Adipose tissue (tissue), 3 donors: ENCODE measurements around the gene POLQ. TPM values are rescaled to one million over a fixed set of nuclear protein-coding genes. Genes with fewer than 3 reads are reported as not detected.
"Not testable (repeated sequence)": the region's sequence is repeated elsewhere in the genome, so short reads cannot be mapped to it uniquely, and the experiment has no call there.

Experiments used
- H3K27ac ChIP-seq: one replicate; pipeline ENCODE4 v1.5.1; 2013; ENCODE audit warnings: low read depth, low read length
- WGBS, 3 donors: extraction: QIAGEN DNeasy Blood & Tissue Kit; methylation state at CpG; one replicate each; pipeline ENCODE4 v1.1.7; 2013; 5-methylcytosine and 5-hydroxymethylcytosine counted together
- polyA plus RNA-seq, 3 donors: library from polyadenylated mRNA; stranded (reverse); fragments of 200-250 nt; gene quantifications; one replicate each; pipeline ENCODE4 v1.2.3, GENCODE V29; 2013
- donor health status: healthy with polysubstance abuse.
- donor health status: Bipolar disorder and iron deficiency.
- donor health status: healthy.

POLQ gene
- under 1 TPM; 0.04 to 0.22 (median 0.06) TPM for polyA plus RNA-seq

DNA sequence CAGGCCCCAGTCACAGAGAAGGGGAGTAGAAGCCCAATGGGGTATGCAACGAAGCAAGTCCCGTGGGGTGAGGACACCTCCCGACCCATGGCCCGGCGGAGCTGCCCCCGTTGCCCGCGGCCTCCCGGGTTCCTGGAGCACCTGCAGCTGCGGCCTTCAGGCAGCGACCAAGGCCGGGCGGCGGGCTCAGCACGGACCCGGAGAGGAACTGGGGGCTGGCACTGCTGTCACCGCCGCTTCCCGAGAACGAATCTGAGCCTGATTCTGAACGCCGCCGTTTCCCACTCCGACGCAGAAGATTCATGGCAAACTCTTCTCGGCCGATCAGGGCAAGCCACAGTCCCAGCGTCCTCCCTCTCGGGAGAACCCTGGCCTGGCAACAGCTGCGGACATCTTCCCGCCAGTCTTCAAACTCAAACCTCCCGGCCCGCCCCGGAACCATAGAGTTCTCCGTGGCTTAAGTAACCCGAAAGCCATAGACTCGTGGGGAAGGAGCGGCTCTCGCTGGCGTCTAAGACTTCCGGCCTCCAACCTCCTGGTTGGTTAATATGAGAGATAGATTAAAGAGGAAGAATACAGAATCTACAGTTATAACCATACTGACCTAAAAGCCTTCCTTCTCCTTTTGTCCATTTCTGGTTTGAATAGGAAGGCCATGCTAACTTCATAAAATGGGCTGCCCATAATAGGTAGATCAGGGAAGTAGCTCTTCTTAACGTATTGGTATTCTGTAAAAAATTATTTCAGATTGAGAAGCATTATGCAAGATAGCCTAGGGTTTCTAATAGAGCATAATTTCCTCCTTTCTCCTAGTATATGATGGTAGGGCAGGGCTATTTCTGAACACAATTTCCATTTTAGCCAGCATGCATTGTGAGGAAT, at the start of gene POLQ:
Gene POLQ, minus strand, starts transcription at position 415 of the 882 bp plus-strand sequence. Its CDS starts 111 bp downstream, at position 304.
- no peak within 1 kb of the TSS for H3K27ac ChIP-seq
- WGBS, 3 donors = 0% methylated on average over 42 of the region's 42 CpGs

DNA sequence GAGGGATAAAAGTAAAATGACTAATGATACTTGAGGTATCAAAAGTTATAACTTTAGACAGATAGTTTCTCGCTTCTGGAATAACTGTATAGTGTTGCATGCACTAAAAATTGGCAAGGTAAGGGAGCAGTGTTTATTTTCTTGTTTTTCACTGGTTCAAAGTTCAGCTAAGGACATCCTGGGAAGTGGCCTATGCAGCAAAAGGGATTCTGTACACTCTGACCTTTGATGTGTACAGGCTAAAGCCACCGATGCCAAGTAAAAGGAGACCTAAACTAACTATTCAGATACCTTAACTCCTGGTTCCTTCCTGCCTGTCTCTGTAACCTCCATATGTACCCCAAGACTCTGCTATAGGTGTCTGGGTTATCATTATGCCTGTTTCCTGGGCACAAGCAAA, 49.1 kb upstream of the POLQ start:
- no peak overlapping the region for H3K27ac ChIP-seq
- WGBS, 3 donors = 51 to 76% (median 56%) methylated on average over 2 of the region's 2 CpGs

DNA sequence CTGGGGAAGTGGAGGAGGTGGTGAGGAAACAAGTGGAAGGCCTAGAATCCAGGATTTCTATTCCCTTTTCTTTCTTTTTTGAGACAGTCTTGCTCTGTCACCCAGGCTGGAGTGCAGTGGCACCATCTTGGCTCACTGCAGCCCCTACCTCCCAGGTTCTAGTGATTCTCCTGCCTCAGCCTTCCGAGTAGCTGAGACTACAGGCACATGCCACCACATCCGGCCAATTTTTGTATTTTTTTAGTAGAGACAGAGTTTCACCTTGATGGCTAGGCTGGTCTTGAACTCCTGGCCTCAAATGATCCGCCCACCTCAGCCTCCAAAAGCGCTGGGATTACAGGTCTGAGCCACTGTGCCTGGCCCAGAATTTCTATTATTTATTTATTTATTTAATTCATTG, 48.0 kb upstream of the POLQ start:
- WGBS, 3 donors = 90 to 96% (median 93%) methylated on average over 4 of the region's 4 CpGs
- H3K27ac ChIP-seq = not testable (repeated sequence)

DNA sequence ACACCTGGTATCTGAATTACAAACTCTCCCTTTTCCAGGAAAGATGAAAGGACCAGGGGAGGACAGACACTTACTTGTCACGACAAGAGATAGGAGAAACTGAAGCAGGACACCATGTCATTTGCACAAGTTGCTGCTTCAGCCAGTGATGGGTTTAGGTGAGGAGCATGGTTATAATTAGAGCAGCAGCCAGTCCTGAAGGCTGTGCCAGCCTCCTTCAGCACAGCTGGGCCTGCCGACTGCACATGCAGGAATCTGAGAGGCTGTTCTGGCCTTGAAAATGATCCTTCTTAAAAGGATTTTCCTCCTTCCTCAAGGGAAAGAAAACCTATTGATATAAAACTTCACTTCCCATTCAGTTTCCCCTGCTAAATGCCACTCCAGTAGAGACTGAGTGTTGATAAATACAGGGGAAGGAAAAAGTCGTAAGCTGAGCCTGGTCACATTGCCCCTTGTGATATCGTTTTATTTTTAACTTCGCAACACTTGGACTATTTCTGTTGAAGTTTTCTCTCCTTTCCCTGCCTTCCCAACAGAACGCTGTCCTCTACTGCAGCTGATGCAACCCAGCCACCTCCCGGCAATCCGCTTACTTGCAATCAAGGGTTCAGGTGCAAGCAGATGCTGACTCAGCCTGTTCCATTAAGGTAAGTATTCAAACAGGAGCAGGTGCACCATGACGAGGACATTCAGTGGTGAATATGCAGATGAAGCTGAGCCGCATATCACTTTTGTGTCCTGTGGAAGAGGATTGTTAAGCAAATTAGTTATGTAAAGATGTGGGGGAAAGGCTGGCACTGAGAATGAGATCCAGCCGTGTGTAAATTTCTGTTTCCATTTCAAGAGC, 47.3 kb upstream of the POLQ start, which contains the start of gene FBXO40:
Gene FBXO40, plus strand, starts transcription at position 524 of the 847 bp plus-strand sequence. CDS start 27,197 bp downstream, outside the sequence.
- WGBS, 3 donors = 43 to 55% (median 49%) methylated on average over 11 of the region's 11 CpGs
- H3K27ac ChIP-seq = no peak within 1 kb of the TSS

DNA sequence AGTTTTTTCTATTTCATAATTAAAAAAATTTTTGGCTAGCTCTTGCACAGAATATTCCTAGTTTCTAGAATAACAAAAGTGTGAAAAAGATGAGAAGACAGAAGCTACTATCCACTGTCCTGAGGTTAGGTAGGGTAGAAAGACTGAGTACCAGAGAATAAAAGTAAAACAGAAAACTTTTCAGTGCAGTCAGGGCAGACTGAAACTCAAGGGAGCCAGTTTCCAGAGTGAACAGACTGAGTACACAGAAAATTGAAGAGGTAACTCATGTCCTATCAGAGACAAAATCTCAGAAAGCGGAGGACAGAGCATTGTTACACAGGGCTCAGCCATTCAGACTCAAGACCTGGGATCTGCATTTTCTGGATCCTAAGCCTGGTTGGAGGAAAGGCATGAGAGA, 38.6 kb upstream of the POLQ start:
- WGBS, 3 donors = 79 to 88% (median 86%) methylated on average over 1 of the region's 1 CpG
- H3K27ac ChIP-seq = no peak overlapping the region

DNA sequence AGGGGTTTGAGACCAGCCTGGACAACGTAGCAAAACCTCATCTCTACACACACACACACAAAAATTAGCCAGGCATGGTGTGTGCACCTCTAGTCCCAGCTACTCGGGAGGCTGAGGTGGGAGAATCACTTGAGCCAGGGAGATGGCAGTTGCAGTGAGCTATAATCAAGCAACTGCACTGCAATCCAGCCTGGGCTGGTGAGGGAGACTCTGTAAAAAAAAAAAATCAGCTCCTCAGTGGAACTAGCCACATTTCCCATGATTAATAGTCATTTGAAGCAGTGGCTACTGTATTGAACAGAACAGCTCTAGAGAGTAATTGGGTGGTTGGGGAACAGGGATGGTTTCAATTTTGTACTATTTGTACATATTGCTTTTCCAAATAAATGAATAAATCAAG, 35.9 kb upstream of the POLQ start:
- WGBS, 3 donors = 63 to 73% (median 66%) methylated on average over 2 of the region's 2 CpGs
- no peak overlapping the region for H3K27ac ChIP-seq

DNA sequence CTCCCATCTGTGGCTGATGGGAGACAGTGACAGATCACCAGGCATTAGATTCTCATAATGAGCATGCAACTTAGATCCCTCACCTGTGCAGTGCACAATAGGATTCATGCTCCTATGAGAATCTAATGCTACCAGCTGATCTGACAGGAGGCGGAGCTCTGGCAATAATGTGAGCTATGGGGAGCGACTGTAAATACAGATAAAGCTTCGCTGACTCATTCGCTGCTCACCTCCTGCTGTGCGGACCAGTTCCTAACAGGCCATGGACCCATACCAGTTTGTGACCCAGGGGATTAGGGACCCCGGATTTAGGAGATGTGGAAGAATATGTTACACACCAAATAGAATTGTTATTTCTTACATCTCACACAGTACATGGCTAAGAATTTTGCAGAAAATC, 28.7 kb upstream of the POLQ start:
- 36 to 66% (median 65%) methylated on average over 6 of the region's 6 CpGs for WGBS, 3 donors

DNA sequence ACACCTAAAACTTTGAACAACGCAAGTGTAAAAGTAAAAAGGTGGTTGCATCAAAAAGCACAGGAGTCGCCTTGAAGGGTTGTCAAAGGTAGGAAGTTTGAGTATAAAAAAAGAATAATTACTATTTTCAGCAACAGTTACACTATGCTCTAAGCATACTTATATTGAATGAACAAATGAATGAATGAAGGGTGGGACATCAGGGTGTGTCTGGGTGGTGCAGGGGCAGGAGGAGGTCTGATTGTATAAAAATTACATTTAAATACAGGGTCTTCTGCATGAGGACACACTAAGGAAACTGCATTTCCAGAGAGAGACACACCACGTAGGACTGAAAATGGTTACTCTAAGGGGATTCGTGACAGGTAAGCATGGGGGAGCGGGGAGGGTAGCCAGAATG, 21.9 kb upstream of the POLQ start, which contains the start of gene ARGFX:
Gene ARGFX, plus strand, starts transcription at position 301 of the 400 bp plus-strand sequence. CDS start 2,765 bp downstream, outside the sequence.
- H3K27ac ChIP-seq = no peak within 1 kb of the TSS
- WGBS, 3 donors = 87 to 95% (median 89%) methylated on average over 5 of the region's 5 CpGs

More for the DNA sequence above, 28.7 kb upstream of the POLQ start:
- no peak overlapping the region for H3K27ac ChIP-seq

DNA sequence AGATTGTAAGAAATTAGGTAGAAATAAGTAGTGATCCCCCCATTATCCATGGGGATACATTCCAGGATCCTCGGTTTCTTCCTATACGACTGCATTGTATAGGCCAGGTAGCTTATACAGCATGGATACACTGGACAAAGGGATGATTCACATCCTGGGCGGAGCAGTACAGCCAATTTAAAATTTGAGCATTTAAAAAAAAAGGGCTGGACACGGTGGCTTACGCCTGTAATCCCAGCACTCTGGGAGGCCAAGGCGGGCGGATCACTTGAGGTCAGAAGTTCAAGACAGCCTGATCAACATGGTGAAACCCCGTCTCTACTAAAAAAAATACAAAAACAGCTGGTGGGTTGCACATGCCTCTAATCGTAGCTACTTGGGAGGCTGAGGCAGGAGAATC, 21.0 kb upstream of the POLQ start:
- no peak overlapping the region for H3K27ac ChIP-seq
- whole genome bisulfite sequencing, 3 donors = 77 to 92% (median 84%) methylated on average over 9 of the region's 9 CpGs

DNA sequence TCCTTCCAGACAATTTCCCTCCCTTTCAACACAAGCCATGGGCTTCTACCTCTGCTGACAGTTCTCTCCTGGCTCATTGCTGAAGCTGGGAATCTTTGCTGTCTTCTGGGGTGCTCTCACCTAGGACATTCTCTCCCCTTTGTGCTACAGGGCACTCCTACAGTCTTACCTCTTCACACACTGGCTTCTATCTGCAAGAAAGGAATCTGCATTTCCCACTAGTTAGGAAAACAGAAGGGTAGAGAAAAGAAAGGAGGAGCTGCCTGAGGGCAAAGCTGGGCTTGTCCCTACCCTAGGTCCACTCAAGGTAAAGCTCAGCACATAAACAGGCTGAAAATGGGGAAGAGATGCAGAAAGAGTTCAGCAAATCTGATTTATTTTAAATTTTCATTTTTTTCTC, 16.4 kb upstream of the POLQ start:
- no peak overlapping the region for H3K27ac ChIP-seq

DNA sequence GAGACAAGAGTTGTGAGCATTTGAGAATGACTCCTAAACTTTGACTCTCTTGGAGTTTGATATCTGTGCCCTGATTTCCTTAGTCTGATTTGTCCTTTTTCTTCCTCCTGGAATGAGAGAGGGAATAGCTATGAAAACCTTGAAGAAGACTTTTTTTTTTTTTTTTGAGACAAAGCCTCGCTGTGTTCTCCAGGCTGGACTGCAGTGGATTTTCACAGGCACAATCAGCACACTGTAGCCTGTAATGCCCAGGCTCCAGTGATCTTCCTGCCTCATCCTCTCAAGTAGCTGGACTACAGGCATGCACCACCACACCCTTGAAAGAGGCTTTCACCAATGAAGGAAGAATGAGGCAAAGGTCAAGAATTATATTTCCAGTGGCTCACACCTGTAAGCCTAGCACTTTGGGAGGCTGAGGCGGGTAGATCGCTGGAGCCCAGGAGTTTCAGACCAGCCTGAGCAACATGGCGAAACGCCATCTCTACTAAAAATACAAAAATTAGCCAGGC, 11.7 kb upstream of the POLQ start:
- WGBS, 3 donors = 89 to 95% (median 91%) methylated on average over 5 of the region's 5 CpGs
- no peak overlapping the region for H3K27ac ChIP-seq

DNA sequence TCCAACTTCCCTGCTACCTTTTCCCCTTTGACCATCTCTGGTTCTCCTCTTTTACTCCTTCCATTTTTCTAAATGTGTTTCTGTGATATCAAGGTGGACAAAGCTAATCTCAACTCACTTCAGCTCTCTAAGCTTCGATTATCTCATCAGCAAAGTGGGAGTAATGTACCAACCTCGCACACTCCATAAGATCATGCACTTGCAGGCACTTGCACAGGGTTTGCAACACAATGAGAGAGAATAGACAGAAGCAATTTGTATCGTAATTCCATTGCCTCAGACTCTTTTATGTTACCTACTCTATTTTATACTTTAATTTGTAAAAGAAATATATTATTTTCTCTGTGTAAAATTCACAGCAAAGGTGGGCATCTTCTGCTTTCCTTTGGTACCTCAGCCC, 7.0 kb upstream of the POLQ start:
- H3K27ac ChIP-seq = no peak overlapping the region
- WGBS, 3 donors = 75 to 87% (median 81%) methylated on average over 3 of the region's 3 CpGs

DNA sequence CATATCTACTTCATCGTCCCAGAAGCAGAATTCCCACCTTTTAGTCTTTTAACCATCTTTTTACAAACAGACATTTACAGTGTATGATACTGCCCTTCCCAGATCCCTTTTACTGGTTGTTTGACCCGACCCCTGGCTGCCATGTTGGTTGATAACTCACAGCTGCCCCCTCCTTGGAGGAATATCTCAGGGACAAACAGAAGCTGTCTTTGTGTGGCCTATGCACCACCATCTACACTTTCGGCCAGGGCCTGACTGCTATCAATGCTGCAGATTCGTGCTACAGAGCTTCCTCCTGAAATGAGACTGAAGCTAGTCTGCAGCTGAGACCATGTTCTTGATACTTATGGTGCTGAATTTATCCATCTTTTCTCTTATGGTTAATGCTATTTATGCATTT, 6.6 kb upstream of the POLQ start:
- WGBS, 3 donors = 40 to 65% (median 41%) methylated on average over 4 of the region's 4 CpGs
- no peak overlapping the region for H3K27ac ChIP-seq

DNA sequence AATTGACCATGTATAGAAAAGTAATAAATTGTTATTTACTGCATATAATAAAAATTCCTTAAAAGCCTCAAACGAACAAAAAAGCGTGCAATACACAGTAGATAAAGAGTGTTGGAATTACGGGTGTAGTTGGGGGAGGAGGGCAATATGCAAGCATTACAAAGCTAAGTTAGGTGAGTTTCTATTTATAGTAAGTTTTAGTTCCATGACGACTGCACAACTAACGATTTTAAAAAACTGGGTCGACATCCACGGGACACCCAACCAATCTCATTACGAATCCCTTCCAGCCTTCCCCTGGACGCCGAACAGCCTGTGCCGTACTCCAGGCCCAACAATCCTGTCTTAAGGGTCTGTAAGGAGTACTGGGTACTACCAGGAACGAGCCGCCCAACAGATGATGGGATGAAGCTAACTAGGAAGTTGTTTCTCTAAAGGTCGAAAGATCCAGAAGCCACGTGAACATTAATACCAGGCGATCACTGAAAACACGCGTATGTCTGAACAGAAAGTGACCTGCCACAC, 677 bp downstream of the POLQ start:
- no peak overlapping the region for H3K27ac ChIP-seq
- WGBS, 3 donors = 2 to 6% (median 4%) methylated on average over 18 of the region's 18 CpGs

DNA sequence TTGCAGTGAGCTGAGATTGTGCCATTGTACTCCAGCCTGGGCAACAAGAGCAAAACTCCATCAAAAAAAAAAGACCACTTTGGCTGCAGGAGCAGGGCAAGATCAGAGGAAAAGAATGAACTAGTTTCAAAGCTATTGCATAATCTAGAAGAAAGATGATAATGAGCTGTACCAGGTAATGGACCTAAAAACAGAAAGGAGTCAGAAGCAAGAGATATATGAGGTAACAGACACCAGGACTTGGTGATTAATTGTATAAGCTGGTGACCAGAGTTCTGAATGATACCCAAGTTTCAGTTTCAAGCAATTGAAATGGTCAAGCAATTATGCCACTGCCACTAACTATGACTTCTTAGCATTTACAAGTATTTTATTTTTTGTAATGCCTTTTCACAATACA, 2.9 kb downstream of the POLQ start:
- no peak overlapping the region for H3K27ac ChIP-seq

DNA sequence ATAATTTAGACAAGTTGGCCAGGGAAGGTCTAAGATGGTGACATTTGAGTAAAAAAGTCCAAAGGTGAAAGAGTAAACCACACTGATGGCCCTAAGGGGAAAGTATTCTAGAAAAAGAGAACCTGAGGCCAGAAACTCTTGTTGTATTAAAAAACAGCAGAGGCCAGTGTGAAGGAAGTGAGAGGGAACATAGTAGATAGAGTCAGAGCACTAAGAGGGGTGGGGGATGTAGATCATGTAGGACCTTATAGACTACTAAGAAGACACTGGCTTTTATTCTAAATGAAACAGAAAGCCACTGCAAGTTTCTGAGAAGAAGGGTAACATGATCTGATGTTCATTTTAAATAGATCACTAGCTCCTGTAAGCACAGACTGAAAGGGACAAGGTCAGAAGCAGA, 14.5 kb downstream of the POLQ start:
- H3K27ac ChIP-seq = no peak overlapping the region

DNA sequence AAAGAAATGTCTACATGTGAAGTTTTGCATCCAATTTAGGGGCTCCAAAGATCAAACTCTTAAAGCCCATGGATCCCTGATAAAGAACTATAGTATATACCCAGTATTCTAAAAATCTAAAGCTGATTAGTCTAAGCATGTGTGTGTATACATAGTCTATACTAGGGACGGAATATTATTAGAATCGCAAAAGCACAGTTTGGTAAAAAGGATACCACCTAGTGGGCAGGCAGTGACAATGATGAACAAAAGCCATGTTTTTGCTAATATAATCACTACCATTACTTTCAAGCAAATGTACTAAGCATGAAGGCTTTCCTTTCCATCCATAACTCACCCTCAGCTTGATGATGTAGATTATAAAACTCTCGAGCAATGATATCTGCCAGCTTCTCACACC, 16.5 kb downstream of the POLQ start:
- no peak overlapping the region for H3K27ac ChIP-seq
- 66 to 77% (median 75%) methylated on average over 3 of the region's 3 CpGs for WGBS, 3 donors

DNA sequence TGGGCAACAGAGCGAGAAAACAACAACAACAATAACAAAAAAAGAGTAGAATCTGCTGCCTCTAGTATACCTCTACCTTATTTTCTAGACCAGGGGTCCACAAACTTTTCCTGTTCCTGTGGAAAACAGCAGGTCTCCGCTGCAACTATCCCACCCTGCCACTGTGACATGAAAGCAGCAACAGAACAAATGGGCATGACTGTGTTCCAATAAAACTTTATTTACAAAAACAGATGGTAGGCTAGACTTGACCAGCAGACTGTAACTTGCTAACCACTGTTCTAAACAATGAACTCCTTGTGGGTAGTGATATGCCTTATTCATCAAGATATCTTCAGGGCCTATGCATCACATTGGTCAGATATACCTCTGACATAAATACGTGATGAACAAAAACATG, 25.3 kb downstream of the POLQ start:
- WGBS, 3 donors = 96 to 100% (median 98%) methylated on average over 3 of the region's 3 CpGs
- no peak overlapping the region for H3K27ac ChIP-seq
